GM19468 (cell line): ENCODE results near the gene NSUN3.

Experiments used
- ATAC-seq: cut with Tn5 transposase; IDR thresholded peaks from one replicate; pipeline ENCODE4 v1.9.1; 2021; ENCODE audit warnings: mild to moderate bottlenecking, moderate library complexity, moderate number of reproducible peaks; ENCODE audit not compliant: unreplicated experiment; ENCODE audit errors: extremely low read depth

The NSUN3 gene

GRCh38 chr3:94115482-94115881 is 52.6 kb downstream of the NSUN3 start:
- no peak for ATAC-seq

- no peak for ATAC-seq
Observed at GRCh38 chr3:94117729-94118128, 54.9 kb downstream of the NSUN3 start.

GRCh38 chr3:94118390-94118789 is 55.5 kb downstream of the NSUN3 start:
- no peak for ATAC-seq

- no peak for ATAC-seq
Observed at GRCh38 chr3:94121161-94121560, 58.3 kb downstream of the NSUN3 start.

- ATAC-seq = no peak
Observed at GRCh38 chr3:94127115-94127514, 64.3 kb downstream of the NSUN3 start.

GRCh38 chr3:94130690-94131089 is 67.8 kb downstream of the NSUN3 start:
- ATAC-seq = no peak

GRCh38 chr3:94132777-94133176 is 69.9 kb downstream of the NSUN3 start:
- ATAC-seq = no peak

- no peak for ATAC-seq
Observed at GRCh38 chr3:94136133-94136532, 73.3 kb downstream of the NSUN3 start.

GRCh38 chr3:94137377-94137776 is 74.5 kb downstream of the NSUN3 start:
- no peak for ATAC-seq

- ATAC-seq = no peak
Observed at GRCh38 chr3:94146455-94146854, 83.6 kb downstream of the NSUN3 start.

- ATAC-seq = no peak
Observed at GRCh38 chr3:94147012-94147411, 84.2 kb downstream of the NSUN3 start.

GRCh38 chr3:94150113-94150512 is 87.3 kb downstream of the NSUN3 start:
- ATAC-seq = no peak

GRCh38 chr3:94156626-94157025 is 93.8 kb downstream of the NSUN3 start:
- ATAC-seq = no peak

GRCh38 chr3:94158512-94158911 is 95.7 kb downstream of the NSUN3 start:
- no peak for ATAC-seq

GRCh38 chr3:94159062-94159828 is 96.4 kb downstream of the NSUN3 start:
- no peak for ATAC-seq

GRCh38 chr3:94162700-94163099 is 99.8 kb downstream of the NSUN3 start:
- no peak for ATAC-seq

- ATAC-seq = no peak
Observed at GRCh38 chr3:94167346-94167745, 104.5 kb downstream of the NSUN3 start.

GRCh38 chr3:94167796-94168195 is 104.9 kb downstream of the NSUN3 start:
- ATAC-seq = no peak

- ATAC-seq = no peak
Observed at GRCh38 chr3:94171954-94172353, 109.1 kb downstream of the NSUN3 start.

GRCh38 chr3:94172695-94173310 is 109.9 kb downstream of the NSUN3 start:
- no peak for ATAC-seq

- ATAC-seq = no peak
Observed at GRCh38 chr3:94173673-94174434, 111.0 kb downstream of the NSUN3 start.
